Right atrium auricular region (tissue), 2 donors: Measurements from ENCODE around the gene SCAANT1. TPM values are rescaled to one million over a fixed set of nuclear protein-coding genes. Genes with fewer than 3 reads are reported as not detected.
A peak's percentile ranks its signal among the peaks of the same experiment; 100 is the strongest.

Experiments used
- DNase-seq: peaks from one replicate; pipeline ENCODE4 v3.0.0-alpha.2; 2019; ENCODE audit warnings: low spot score
- H3K27ac ChIP-seq, 2 donors: fragments of 200-600 bp; sonication (generic); 1 replicate in 1 of 2; 2 replicates in 1 of 2; pipeline ENCODE4 v1.5.1; 2016 to 2019
- H3K27me3 ChIP-seq, 2 donors: fragments of 200-600 bp; sonication (generic); one replicate each; pipeline versions ENCODE4 v1.5.1 to v1.6.0; 2017 to 2019
- H3K36me3 ChIP-seq: fragments of 200-600 bp; sonication (generic); one replicate; pipeline ENCODE4 v1.5.1; 2016
- H3K4me1 ChIP-seq, 2 donors: fragments of 200-600 bp; sonication (generic); one replicate each; pipeline versions ENCODE4 v1.5.1 to v1.6.0; 2017 to 2019
- H3K4me3 ChIP-seq, 2 donors: fragments of 200-600 bp; sonication (generic); 1 replicate in 1 of 2; 2 replicates in 1 of 2; pipeline ENCODE4 v1.5.1; 2017 to 2019; ENCODE audit warnings: mild to moderate bottlenecking in 1 of 2, moderate library complexity in 1 of 2
- H3K9me3 ChIP-seq, 2 donors: fragments of 200-600 bp; sonication (generic); one replicate each; pipeline ENCODE4 v1.5.1; 2019
- total RNA-seq, 2 donors: library from RNA; depleted of rRNA; stranded (reverse); fragments of >200 nt; gene quantifications; one replicate each; pipeline ENCODE4 v1.1.0, GENCODE V29; 2016
- TF ChIP-seq, protein P1 (sequence below), 2 donors: fragments of 200-600 bp; sonication (generic); IDR thresholded peaks; one replicate each; pipeline ENCODE4 v1.5.1; 2019; ENCODE audit warnings: antibody characterized with exemption in 2 of 2

The SCAANT1 gene
- not detected for total RNA-seq

GRCh38 chr3:63911873-63912767 is at the start of gene SCAANT1:
Gene SCAANT1 (minus strand): TSS chr3:63912383.
- H3K27me3 ChIP-seq, result no peaks in the 10 kb centered on the region
- TF ChIP-seq, protein P1, sequence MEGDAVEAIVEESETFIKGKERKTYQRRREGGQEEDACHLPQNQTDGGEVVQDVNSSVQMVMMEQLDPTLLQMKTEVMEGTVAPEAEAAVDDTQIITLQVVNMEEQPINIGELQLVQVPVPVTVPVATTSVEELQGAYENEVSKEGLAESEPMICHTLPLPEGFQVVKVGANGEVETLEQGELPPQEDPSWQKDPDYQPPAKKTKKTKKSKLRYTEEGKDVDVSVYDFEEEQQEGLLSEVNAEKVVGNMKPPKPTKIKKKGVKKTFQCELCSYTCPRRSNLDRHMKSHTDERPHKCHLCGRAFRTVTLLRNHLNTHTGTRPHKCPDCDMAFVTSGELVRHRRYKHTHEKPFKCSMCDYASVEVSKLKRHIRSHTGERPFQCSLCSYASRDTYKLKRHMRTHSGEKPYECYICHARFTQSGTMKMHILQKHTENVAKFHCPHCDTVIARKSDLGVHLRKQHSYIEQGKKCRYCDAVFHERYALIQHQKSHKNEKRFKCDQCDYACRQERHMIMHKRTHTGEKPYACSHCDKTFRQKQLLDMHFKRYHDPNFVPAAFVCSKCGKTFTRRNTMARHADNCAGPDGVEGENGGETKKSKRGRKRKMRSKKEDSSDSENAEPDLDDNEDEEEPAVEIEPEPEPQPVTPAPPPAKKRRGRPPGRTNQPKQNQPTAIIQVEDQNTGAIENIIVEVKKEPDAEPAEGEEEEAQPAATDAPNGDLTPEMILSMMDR (IDR thresholded peaks at IDR 0.05), result peak in 1 of 2 donors; percentile 32
- peaks cover 0 to 36% of the 10 kb centered on the region in 2 donors for H3K4me1 ChIP-seq

DNA sequence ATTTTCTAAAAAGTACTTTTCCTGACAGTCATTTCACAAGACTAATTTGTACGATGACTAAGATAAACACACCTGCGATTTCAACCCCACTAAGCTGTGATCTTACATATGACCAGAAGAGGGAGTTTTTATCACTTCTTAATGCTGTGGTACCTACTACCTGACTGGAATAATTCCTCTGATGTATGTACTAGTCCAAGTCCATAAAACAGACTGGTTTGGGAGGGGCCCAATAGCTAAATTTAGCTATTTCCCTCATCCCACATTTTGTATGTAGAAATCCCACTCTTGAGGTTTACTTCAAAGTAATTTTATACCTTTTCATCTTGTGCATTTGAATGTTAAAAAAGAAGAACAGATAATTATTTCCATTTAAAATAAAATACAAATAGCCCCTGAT is 49.7 kb upstream of the SCAANT1 start:
- H3K36me3 ChIP-seq, result no peaks in the 10 kb centered on the region
- no peaks in the 10 kb centered on the region for H3K27me3 ChIP-seq
- H3K9me3 ChIP-seq, result no peaks in the 10 kb centered on the region
- H3K4me1 ChIP-seq, result peaks cover 0 to 18% of the 10 kb centered on the region in 2 donors
- no peak overlapping the region for H3K4me3 ChIP-seq
- TF ChIP-seq, protein P1 (IDR thresholded peaks at IDR 0.05), result peak; percentile 35 to 66
- no peak for DNase-seq
- H3K27ac ChIP-seq, result no peak overlapping the region

More at GRCh38 chr3:63911873-63912767, at the start of gene SCAANT1:
- Histone ChIP-seq H3K27ac (peak within 1 kb of the TSS; percentile 98 to 99), H3K9me3 (no peaks in the 10 kb centered on the region), H3K4me3 (peak within 1 kb of the TSS; percentile 87 to 89), H3K36me3 (peaks cover 9% of the 10 kb centered on the region)
- DNase-seq, result peak; percentile 92

DNA sequence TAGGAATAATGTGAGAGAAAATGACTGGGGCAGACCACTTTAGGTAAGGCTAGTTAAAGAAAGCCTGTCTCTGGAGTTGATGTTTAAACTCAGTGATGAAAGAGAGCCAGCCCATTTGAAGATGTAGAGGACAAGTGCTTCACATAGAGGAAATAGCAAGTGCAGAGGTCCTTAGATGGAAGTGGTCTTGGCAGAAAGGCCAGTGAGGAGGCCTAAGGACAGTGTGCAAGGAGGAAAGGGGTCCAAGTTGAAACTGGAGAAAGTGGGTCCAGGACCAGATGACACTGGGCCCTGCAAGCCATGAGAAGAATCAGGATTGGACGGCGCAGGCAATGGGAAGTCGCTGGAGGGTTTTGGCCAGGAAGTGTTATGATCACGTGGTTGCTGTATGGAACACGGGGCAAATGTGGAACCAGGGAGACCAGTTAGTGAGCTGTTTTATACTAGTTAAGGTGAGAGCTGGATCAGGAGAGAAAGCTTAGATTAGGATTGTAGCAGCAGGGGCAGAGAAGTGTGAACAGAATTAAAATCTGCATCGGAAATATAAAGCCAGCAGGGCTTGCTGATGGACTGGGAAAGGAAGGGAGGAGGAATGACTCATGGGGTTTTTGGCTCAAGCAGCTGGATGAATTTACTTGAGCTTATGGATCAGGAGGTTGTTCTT is 48.0 kb upstream of the SCAANT1 start:
- H3K27ac ChIP-seq, result peak overlapping the region in 1 of 2 donors; percentile 52
- peak overlapping the region; percentile 12 to 26 for H3K4me3 ChIP-seq

DNA sequence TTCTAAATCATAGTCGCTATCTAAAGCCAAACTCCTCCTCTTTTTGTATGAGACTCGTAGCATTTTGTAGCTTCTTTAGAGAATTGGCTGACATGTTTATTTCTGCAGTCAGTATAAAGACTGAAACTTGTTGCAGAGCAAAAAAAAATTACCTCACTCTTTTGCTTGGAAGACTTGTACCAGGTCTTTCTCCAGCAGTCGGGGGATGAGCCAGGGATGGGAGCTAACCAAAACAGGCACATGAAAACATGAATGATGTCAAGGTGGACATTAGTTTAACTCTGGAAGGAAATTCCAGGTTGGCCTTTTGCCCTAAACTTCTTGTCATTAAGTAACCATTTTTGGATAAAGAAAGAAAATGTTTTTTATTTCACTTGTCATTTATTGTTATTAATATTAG is 47.0 kb upstream of the SCAANT1 start:
- no peak for DNase-seq
- no peak overlapping the region for H3K4me3 ChIP-seq
- no peaks in the 10 kb centered on the region for H3K36me3 ChIP-seq
- H3K27me3 ChIP-seq, result no peaks in the 10 kb centered on the region
- TF ChIP-seq, protein P1 (IDR thresholded peaks at IDR 0.05), result no peak
- peaks cover 0 to 11% of the 10 kb centered on the region in 2 donors for H3K4me1 ChIP-seq
- H3K27ac ChIP-seq, result no peak overlapping the region
- no peaks in the 10 kb centered on the region for H3K9me3 ChIP-seq

More for the DNA sequence above, 48.0 kb upstream of the SCAANT1 start:
- DNase-seq, result no peak
- no peaks in the 10 kb centered on the region for H3K27me3 ChIP-seq
- H3K9me3 ChIP-seq, result no peaks in the 10 kb centered on the region
- TF ChIP-seq, protein P1 (IDR thresholded peaks at IDR 0.05), result no peak
- no peaks in the 10 kb centered on the region for H3K36me3 ChIP-seq
- peaks cover 0 to 18% of the 10 kb centered on the region in 2 donors for H3K4me1 ChIP-seq

DNA sequence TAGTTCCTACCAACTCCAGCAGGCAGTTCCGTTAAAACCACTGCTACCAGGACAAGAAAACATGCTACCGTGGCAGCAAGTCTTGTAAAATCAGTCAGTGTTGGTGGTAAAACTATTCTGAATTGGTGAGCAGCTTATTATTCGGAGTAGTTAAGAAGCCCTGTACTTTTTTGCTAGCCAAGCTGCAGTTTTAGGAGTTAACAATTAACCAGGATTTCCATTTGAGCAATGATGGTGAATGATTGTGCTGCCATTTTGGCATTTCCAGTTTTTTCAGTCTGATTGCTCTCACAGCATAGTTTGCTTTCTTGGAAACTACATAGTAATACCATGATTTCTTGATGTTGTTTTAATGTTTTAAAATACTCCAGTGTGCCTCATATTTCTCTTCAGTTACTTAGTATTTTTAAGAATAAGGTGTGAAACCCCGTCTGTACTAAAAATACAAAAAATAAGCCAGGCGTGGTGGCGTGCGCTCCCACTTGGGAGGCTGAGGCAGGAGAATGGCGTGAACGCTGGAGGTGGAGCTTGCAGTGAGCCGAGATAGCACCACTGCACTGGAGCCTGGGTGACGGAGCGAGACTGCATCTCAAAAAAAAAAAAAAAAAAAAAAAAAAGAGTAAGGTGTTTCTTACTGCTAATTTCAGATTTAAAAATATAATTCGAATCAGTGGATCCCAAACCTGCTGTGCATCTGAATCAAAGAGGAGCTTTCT is 43.8 kb upstream of the SCAANT1 start:
- Histone ChIP-seq H3K27ac (no peak overlapping the region), H3K9me3 (no peaks in the 10 kb centered on the region), H3K4me1 (peaks cover 0 to 17% of the 10 kb centered on the region in 2 donors), H3K4me3 (no peak overlapping the region), H3K27me3 (no peaks in the 10 kb centered on the region), H3K36me3 (peaks cover 5% of the 10 kb centered on the region)
- DNase-seq, result no peak
- TF ChIP-seq, protein P1 (IDR thresholded peaks at IDR 0.05), result no peak
